H1 (cell line): ENCODE results near the gene PLA2R1. TPM values are rescaled to one million over a fixed set of nuclear protein-coding genes. Genes with fewer than 3 reads are reported as not detected.

Source experiments
- CTCF ChIA-PET: fragments of 300-600 bp; sonication (Branson Sonifier 250); formaldehyde crosslinking; loops from one replicate; lab custom pipeline; 2021; ENCODE audit not compliant: partially characterized antibody; lab: Charles Lee
- POLR2A ChIA-PET: fragments of 300-600 bp; sonication (Branson Sonifier 250); formaldehyde crosslinking; loops from one replicate; lab custom pipeline; 2021; ENCODE audit warnings: inconsistent platforms; ENCODE audit not compliant: partially characterized antibody; lab: Charles Lee
- DNase-seq, 2 experiments: peaks; one replicate each; pipeline versions ENCODE4 v3.0.0 to v3.0.0-alpha.2; 2010 to 2022; ENCODE audit warnings: low spot score in 2 of 2, low read depth in 1 of 2, mixed read lengths in 1 of 2
- FAIRE-seq: peaks from 2 replicates; lab custom pipeline; 2011; peaks lifted over from hg19 to GRCh38; lab: Jason Lieb, UNC
- H2AFZ ChIP-seq: 2 replicates; pipeline ENCODE4 v1.8.1; 2012; ENCODE audit warnings: low read length, inconsistent platforms
- H2AK5ac ChIP-seq: 2 replicates; pipeline ENCODE4 v1.6.1; 2013; ENCODE audit warnings: low read depth, low read length
- H2BK120ac ChIP-seq: replicated peaks from 2 replicates; pipeline ENCODE3; 2013; ENCODE audit warnings: low read depth, low read length, inconsistent platforms
- H2BK12ac ChIP-seq: 2 replicates; pipeline ENCODE4 v1.6.1; 2013; ENCODE audit warnings: low read depth, low read length
- H2BK15ac ChIP-seq: 2 replicates; pipeline ENCODE4 v1.6.1; 2013; ENCODE audit warnings: low read length
- H2BK20ac ChIP-seq: 2 replicates; pipeline ENCODE4 v1.6.1; 2013; ENCODE audit warnings: low read length
- H2BK5ac ChIP-seq: 2 replicates; pipeline ENCODE4 v1.6.1; 2013; ENCODE audit warnings: low read depth, low read length
- H3K14ac ChIP-seq: 2 replicates; pipeline ENCODE4 v1.6.1; 2013; ENCODE audit warnings: inconsistent platforms; ENCODE audit not compliant: insufficient read length
- H3K18ac ChIP-seq: 2 replicates; pipeline ENCODE4 v1.6.1; 2013; ENCODE audit warnings: low read length; ENCODE audit errors: extremely low read depth
- H3K23ac ChIP-seq: 2 replicates; pipeline ENCODE4 v1.6.1; 2013; ENCODE audit warnings: inconsistent platforms; ENCODE audit not compliant: insufficient read length
- H3K23me2 ChIP-seq: 2 replicates; pipeline ENCODE4 v1.6.1; 2013; ENCODE audit warnings: low read depth, low read length
- H3K27ac ChIP-seq: 2 replicates; pipeline ENCODE4 v1.6.1; 2011; ENCODE audit warnings: low read depth, low read length, inconsistent platforms
- H3K27me3 ChIP-seq, 4 experiments: replicated peaks in 1 of 4; 1 replicate in 1 of 4; 2 replicates in 3 of 4; pipeline versions ENCODE4 v1.6.1 to v1.8.1; 2011 to 2013; ENCODE audit warnings: low read length in 3 of 4, mild to moderate bottlenecking in 3 of 4, inconsistent platforms in 2 of 4, mixed read lengths in 2 of 4, moderate library complexity in 1 of 4; ENCODE audit not compliant: control insufficient read depth in 3 of 4, insufficient read depth in 3 of 4; ENCODE audit errors: extremely low read depth in 1 of 4
- H3K36me3 ChIP-seq, 4 experiments: 2 replicates each; pipeline versions ENCODE4 v1.6.1 to v1.8.1; 2011 to 2013; ENCODE audit warnings: mild to moderate bottlenecking in 4 of 4, low read length in 3 of 4, moderate library complexity in 2 of 4, control low read depth in 1 of 4, inconsistent platforms in 1 of 4; ENCODE audit not compliant: insufficient read depth in 4 of 4, control insufficient read depth in 2 of 4
- H3K4ac ChIP-seq: replicated peaks from 2 replicates; pipeline ENCODE3; 2013; ENCODE audit warnings: low read length, low read depth, mixed read lengths, inconsistent platforms; ENCODE audit not compliant: insufficient read length
- H3K4me1 ChIP-seq, 4 experiments: replicated peaks in 1 of 4; 1 replicate in 1 of 4; 2 replicates in 3 of 4; pipeline versions ENCODE4 v1.6.1 to v1.8.1; 2011 to 2013; ENCODE audit warnings: low read length in 3 of 4, inconsistent platforms in 2 of 4, mixed read lengths in 1 of 4; ENCODE audit not compliant: insufficient read depth in 4 of 4, control insufficient read depth in 3 of 4
- H3K4me2 ChIP-seq, 2 experiments: 2 replicates each; pipeline versions ENCODE4 v1.6.1 to v1.8.1; 2011 to 2013; ENCODE audit warnings: low read depth in 2 of 2, low read length in 2 of 2, control low read depth in 1 of 2, inconsistent platforms in 1 of 2, mild to moderate bottlenecking in 1 of 2; ENCODE audit not compliant: insufficient read depth in 1 of 2
- H3K4me3 ChIP-seq, 4 experiments: fragments of 200-600, 300-600 bp in 1 of 4; sonication (generic), shearing (Covaris generic), sonication (Bioruptor Twin) in 1 of 4; 2 replicates each; pipeline versions ENCODE4 v1.5.1 to v1.8.1; 2011 to 2016; ENCODE audit warnings: low read length in 4 of 4, low read depth in 3 of 4, control low read depth in 2 of 4, inconsistent platforms in 2 of 4, mild to moderate bottlenecking in 2 of 4, mixed read lengths in 1 of 4, moderate library complexity in 1 of 4; ENCODE audit not compliant: insufficient read depth in 2 of 4; ENCODE audit errors: extremely low read depth in 1 of 4
- H3K56ac ChIP-seq: replicated peaks from 2 replicates; pipeline ENCODE3; 2013; ENCODE audit warnings: low read depth, mild to moderate bottlenecking, mixed read lengths, low read length, inconsistent platforms; ENCODE audit not compliant: insufficient read length
- H3K79me1 ChIP-seq: 2 replicates; pipeline ENCODE4 v1.6.1; 2013; ENCODE audit warnings: low read depth, low read length, control low read depth
- H3K79me2 ChIP-seq, 2 experiments: 2 replicates each; pipeline versions ENCODE4 v1.6.1 to v1.8.1; 2012 to 2013; ENCODE audit warnings: low read length in 2 of 2, mild to moderate bottlenecking in 2 of 2, inconsistent platforms in 1 of 2; ENCODE audit not compliant: insufficient read depth in 2 of 2, control insufficient read depth in 1 of 2
- H3K9ac ChIP-seq, 4 experiments: replicated peaks in 1 of 4; 1 replicate in 1 of 4; 2 replicates in 3 of 4; pipeline versions ENCODE4 v1.6.1 to v1.8.1; 2011 to 2013; ENCODE audit warnings: low read depth in 3 of 4, low read length in 3 of 4, control low read depth in 2 of 4, mild to moderate bottlenecking in 2 of 4, moderate library complexity in 2 of 4, inconsistent platforms in 1 of 4; ENCODE audit errors: extremely low read depth in 1 of 4
- H3K9me3 ChIP-seq, 2 experiments: 2 replicates each; pipeline versions ENCODE4 v1.6.1 to v1.8.1; 2012 to 2013; ENCODE audit warnings: mild to moderate bottlenecking in 2 of 2, moderate library complexity in 2 of 2, control low read depth in 1 of 2, inconsistent platforms in 1 of 2, low read depth in 1 of 2, low read length in 1 of 2, mixed read lengths in 1 of 2; ENCODE audit not compliant: insufficient read depth in 2 of 2
- H4K20me1 ChIP-seq, 2 experiments: replicated peaks in 1 of 2; 2 replicates each; pipeline versions ENCODE3 to v1.8.1; 2011 to 2013; ENCODE audit warnings: inconsistent platforms in 2 of 2, low read length in 2 of 2, mild to moderate bottlenecking in 1 of 2; ENCODE audit not compliant: insufficient read depth in 2 of 2, control insufficient read depth in 1 of 2
- H4K5ac ChIP-seq: 2 replicates; pipeline ENCODE4 v1.6.1; 2013; ENCODE audit warnings: low read length, low read depth, mixed read lengths, inconsistent platforms; ENCODE audit not compliant: insufficient read length
- H4K8ac ChIP-seq: 2 replicates; pipeline ENCODE4 v1.8.0; 2013; ENCODE audit warnings: mild to moderate bottlenecking, moderate library complexity, low read length, inconsistent platforms; ENCODE audit not compliant: insufficient read depth; ENCODE audit errors: extremely low read depth
- H4K91ac ChIP-seq: replicated peaks from 2 replicates; pipeline ENCODE3; 2013; ENCODE audit warnings: low read length, mixed read lengths, inconsistent platforms; ENCODE audit not compliant: insufficient read length
- BRCA1 ChIP-seq: IDR thresholded peaks from 2 replicates; pipeline ENCODE4 v1.6.1; 2012; ENCODE audit warnings: low read depth, low read length, improper control_type of control experiment
- CHD1 ChIP-seq: IDR thresholded peaks from 2 replicates; pipeline ENCODE4 v1.6.1; 2012; ENCODE audit warnings: low read depth, low read length, improper control_type of control experiment
- CHD2 ChIP-seq: IDR thresholded peaks from 2 replicates; pipeline ENCODE4 v1.6.1; 2012; ENCODE audit warnings: low read length, improper control_type of control experiment
- CREB1 ChIP-seq: IDR thresholded peaks from 2 replicates; pipeline ENCODE4 v1.6.1; 2012; ENCODE audit warnings: inconsistent platforms
- FOSL1 ChIP-seq: IDR thresholded peaks from 2 replicates; pipeline ENCODE4 v1.6.1; 2011; ENCODE audit warnings: mild to moderate bottlenecking, low read depth, low read length, moderate library complexity; ENCODE audit not compliant: insufficient read depth
- SP1 ChIP-seq: IDR thresholded peaks from 2 replicates; pipeline ENCODE4 v1.6.1; 2011; ENCODE audit warnings: low read depth, low read length
- SRF ChIP-seq: IDR thresholded peaks from 2 replicates; pipeline ENCODE4 v1.6.1; 2011; ENCODE audit warnings: mild to moderate bottlenecking, low read depth, low read length, moderate library complexity
- SUZ12 ChIP-seq: fragments of 200-600 bp; sonication (generic); IDR thresholded peaks from 2 replicates; pipeline ENCODE4 v1.6.1; 2012; ENCODE audit warnings: mild to moderate bottlenecking, inconsistent platforms, low read length, moderate library complexity, mixed read lengths
- TAF7 ChIP-seq: optimal IDR thresholded peaks from 2 replicates; pipeline ENCODE3; 2011; ENCODE audit warnings: low read depth, mild to moderate bottlenecking, inconsistent platforms, low read length, moderate library complexity, borderline replicate concordance
- YY1 ChIP-seq: IDR thresholded peaks from 2 replicates; pipeline ENCODE4 v1.6.1; 2011; ENCODE audit warnings: low read depth, mild to moderate bottlenecking, low read length
- WGBS, 2 experiments: shearing (Covaris generic) in 1 of 2; methylation state at CpG; one replicate each; pipeline versions ENCODE4 v1.1.6 to v1.1.7; 2013 to 2015; ENCODE audit warnings: low lambda C conversion rate in 2 of 2, mixed read lengths in 2 of 2, inconsistent platforms in 1 of 2, low coverage in 1 of 2, missing lambda C conversion rate in 1 of 2; ENCODE audit not compliant: insufficient replicate concordance in 2 of 2, insufficient coverage in 1 of 2, insufficient read length in 1 of 2; ENCODE audit errors: extremely low coverage in 1 of 2, missing lambda C conversion rate in 1 of 2; 5-methylcytosine and 5-hydroxymethylcytosine counted together
- polyA plus RNA-seq, 7 experiments: library from polyadenylated mRNA; depleted of rRNA in 3 of 7; stranded (reverse) in 5 of 7; unstranded in 2 of 7; fragments of >200 nt in 5 of 7; fragments of 200-250 nt in 2 of 7; gene quantifications; 1 replicate in 5 of 7; 2 replicates in 1 of 7; 4 replicates in 1 of 7; pipeline versions ENCODE4 v1.2.1 to v1.2.3, GENCODE V29; 2011 to 2013; ENCODE audit warnings: missing spikeins in 2 of 7, mixed read lengths in 2 of 7
- total RNA-seq: library from RNA; stranded (reverse); fragmentation: NEBNext Ultra II Directional; extraction: Animal tissue kit (Norgen Biotek cat#: 25700); gene quantifications from 2 replicates; pipeline ENCODE4 v1.2.1, GENCODE V29; 2021
- TF ChIP-seq, protein P1 (sequence below): IDR thresholded peaks from 2 replicates; pipeline ENCODE4 v1.6.1; 2012; ENCODE audit warnings: low read length, inconsistent platforms
- TF ChIP-seq, protein P2 (sequence below): IDR thresholded peaks from 2 replicates; pipeline ENCODE4 v1.6.1; 2011; ENCODE audit warnings: low read depth, mild to moderate bottlenecking, low read length; ENCODE audit not compliant: insufficient read depth

Gene PLA2R1
- total and polyA plus RNA-seq, 2 of the 8 experiments (the other 6 are each of a cell fraction or from before 2014, with no cell fraction given), result 0.65 to 1.5 TPM

DNA sequence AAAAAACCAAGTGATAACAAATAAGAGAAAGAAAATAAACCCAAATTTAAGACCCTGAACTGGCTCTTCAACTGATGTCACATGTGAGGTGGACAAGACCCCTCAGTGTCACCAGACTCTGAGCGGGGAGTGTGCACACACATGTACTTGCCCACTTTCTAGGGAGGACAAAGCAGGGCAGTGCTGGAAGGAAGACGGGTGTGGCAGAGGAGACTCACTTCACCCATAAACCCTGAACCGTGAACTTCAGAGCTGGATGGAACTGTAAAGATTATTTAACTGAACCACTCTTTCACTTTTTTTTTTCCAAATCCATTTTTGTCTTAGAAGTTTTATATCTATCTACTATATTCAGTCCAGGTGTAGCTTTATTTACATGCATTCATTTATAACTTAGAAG is 12.3 kb downstream of the PLA2R1 start:
- H3K14ac ChIP-seq, result no peak overlapping the region
- ChIA-PET CTCF (interaction anchor here (0.6 to 2.2 kb wide), 4 partner anchors 9 to 27 kb away, joined by 3 to 7 read pairs (median 4); partner anchors contain the start of gene PLA2R1), POLR2A (no interaction called here)
- no peaks in the 10 kb centered on the region for H3K23me2 ChIP-seq
- H4K20me1 ChIP-seq, result no peaks in the 10 kb centered on the region
- H2AFZ ChIP-seq, result no peak overlapping the region
- no peak overlapping the region for H3K56ac ChIP-seq
- no peaks in the 10 kb centered on the region for H3K27me3 ChIP-seq
- peaks cover 0 to 8% (median 0%) of the 10 kb centered on the region in 4 experiments; a peak in 2 of 7 replicates for H3K4me1 ChIP-seq
- no peak overlapping the region for H4K8ac ChIP-seq
- peak overlapping the region; percentile 51; the same call in 1 of the 2 replicates for H2BK12ac ChIP-seq
- no peak overlapping the region for H2AK5ac ChIP-seq
- H4K5ac ChIP-seq, result no peak overlapping the region
- H2BK20ac ChIP-seq, result 0 out of 2 replicates have a peak overlapping the region, but pooled peaks have one; percentile 54
- peak overlapping the region; percentile 97; the same call in 1 of the 2 replicates for H2BK15ac ChIP-seq
- H3K23ac ChIP-seq, result no peak overlapping the region
- WGBS, 2 experiments, result 98% methylated on average over 3 of the region's 3 CpGs; no CpG with 5 or more reads in 1 of the 2 experiments
- FAIRE-seq (no peak), DNase-seq (no peak)
- peak overlapping the region; percentile 33; the same call in 1 of the 2 replicates for H3K18ac ChIP-seq
- H4K91ac ChIP-seq, result no peak overlapping the region
- no peaks in the 10 kb centered on the region for H3K36me3 ChIP-seq
- H3K9me3 ChIP-seq, result no peaks in the 10 kb centered on the region
- H3K27ac ChIP-seq, result no peak overlapping the region
- no peak overlapping the region for H3K4me2 ChIP-seq
- H3K4ac ChIP-seq, result no peak overlapping the region
- H3K79me1 ChIP-seq, result no peaks in the 10 kb centered on the region
- H3K79me2 ChIP-seq, result no peaks in the 10 kb centered on the region
- no peak overlapping the region for H3K9ac ChIP-seq
- no peak overlapping the region for H2BK120ac ChIP-seq
- H2BK5ac ChIP-seq, result no peak overlapping the region
- H3K4me3 ChIP-seq, result no peak overlapping the region
- no peak for TF ChIP-seq FOSL1
- no peak for TF ChIP-seq TAF7
- no peak for TF ChIP-seq YY1
- TF ChIP-seq CREB1, result no peak
- TF ChIP-seq BRCA1, result no peak
- TF ChIP-seq, protein P1, sequence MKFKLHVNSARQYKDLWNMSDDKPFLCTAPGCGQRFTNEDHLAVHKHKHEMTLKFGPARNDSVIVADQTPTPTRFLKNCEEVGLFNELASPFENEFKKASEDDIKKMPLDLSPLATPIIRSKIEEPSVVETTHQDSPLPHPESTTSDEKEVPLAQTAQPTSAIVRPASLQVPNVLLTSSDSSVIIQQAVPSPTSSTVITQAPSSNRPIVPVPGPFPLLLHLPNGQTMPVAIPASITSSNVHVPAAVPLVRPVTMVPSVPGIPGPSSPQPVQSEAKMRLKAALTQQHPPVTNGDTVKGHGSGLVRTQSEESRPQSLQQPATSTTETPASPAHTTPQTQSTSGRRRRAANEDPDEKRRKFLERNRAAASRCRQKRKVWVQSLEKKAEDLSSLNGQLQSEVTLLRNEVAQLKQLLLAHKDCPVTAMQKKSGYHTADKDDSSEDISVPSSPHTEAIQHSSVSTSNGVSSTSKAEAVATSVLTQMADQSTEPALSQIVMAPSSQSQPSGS, result no peak
- TF ChIP-seq SUZ12, result no peak
- no peak for TF ChIP-seq SP1
- TF ChIP-seq, protein P2, sequence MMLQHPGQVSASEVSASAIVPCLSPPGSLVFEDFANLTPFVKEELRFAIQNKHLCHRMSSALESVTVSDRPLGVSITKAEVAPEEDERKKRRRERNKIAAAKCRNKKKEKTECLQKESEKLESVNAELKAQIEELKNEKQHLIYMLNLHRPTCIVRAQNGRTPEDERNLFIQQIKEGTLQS, result no peak
- TF ChIP-seq CHD2, result no peak
- no peak for TF ChIP-seq SRF
- TF ChIP-seq CHD1, result no peak
